Measurements from ENCODE around the gene LDLRAP1. TPM values are rescaled to one million over a fixed set of nuclear protein-coding genes. Genes with fewer than 3 reads are reported as not detected.

The LDLRAP1 gene
- total RNA-seq, 1 experiment from 2014 or later, result 10.4 TPM

GRCh38 chr1:25543005-25543424, 391 bp upstream of the LDLRAP1 start:
- peak overlapping the region; percentile 97 for H3K4me3 ChIP-seq
- DNase-seq (ENCODE audit: low read depth in 1 of 2, low spot score in 2 of 2), result peak in 1 of 2 experiments; percentile 18
- H3K27ac ChIP-seq, result no peak overlapping the region
- H3K36me3 ChIP-seq, result peaks cover 5% of the 10 kb centered on the region
- no peaks in the 10 kb centered on the region for H3K27me3 ChIP-seq (replicated peaks)
- H3K9me3 ChIP-seq (replicated peaks), result 0 out of 2 replicates have a peak, but pooled peaks cover 5% of the 10 kb centered on the region
- peaks cover 10% of the 10 kb centered on the region for H3K4me1 ChIP-seq (replicated peaks)

DNA sequence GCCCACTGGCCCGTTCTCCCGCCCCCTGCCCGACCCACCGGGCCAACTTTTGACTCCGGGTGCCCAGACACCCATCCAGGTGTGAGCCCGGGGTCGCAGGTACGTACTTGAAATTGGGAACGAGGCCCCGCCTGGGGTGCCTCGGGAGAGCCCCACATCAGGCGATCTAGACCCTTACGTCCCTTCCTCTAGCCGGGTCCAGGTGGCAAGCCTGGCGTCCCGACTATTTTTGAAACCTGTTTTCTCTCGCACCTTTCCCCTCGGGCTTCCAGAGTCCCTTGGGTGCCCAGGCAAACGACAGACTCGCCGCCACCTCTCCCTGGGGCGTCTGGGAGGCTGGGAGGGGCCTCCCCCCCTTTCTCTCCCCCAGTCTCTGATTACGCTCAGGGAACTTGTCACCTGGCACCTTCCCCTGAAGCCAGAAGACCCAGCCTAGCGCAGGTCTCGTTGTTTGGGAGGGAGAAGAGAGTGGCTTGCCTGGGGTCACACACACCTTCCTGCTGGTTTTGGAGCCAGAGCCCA, 898 bp downstream of the LDLRAP1 start:
- 0 out of 2 replicates have a peak, but pooled peaks cover 5% of the 10 kb centered on the region for H3K9me3 ChIP-seq (replicated peaks)
- no peaks in the 10 kb centered on the region for H3K27me3 ChIP-seq (replicated peaks)

GRCh38 chr1:25544819-25545218, 1.4 kb downstream of the LDLRAP1 start:
- no peak for DNase-seq (ENCODE audit: low read depth in 1 of 2, low spot score in 2 of 2)
- peaks cover 5% of the 10 kb centered on the region for H3K36me3 ChIP-seq
- H3K4me3 ChIP-seq, result no peak overlapping the region; the same call in 1 of the 2 replicates
- no peak overlapping the region for H3K27ac ChIP-seq
- no peaks in the 10 kb centered on the region for H3K27me3 ChIP-seq (replicated peaks)
- H3K4me1 ChIP-seq (replicated peaks), result peaks cover 15% of the 10 kb centered on the region
- 0 out of 2 replicates have a peak, but pooled peaks cover 5% of the 10 kb centered on the region for H3K9me3 ChIP-seq (replicated peaks)

More for the DNA sequence above, 898 bp downstream of the LDLRAP1 start:
- peak overlapping the region; percentile 97 for H3K4me3 ChIP-seq
- no peak for DNase-seq (ENCODE audit: low read depth in 1 of 2, low spot score in 2 of 2)
- no peak overlapping the region for H3K27ac ChIP-seq
- peaks cover 10% of the 10 kb centered on the region for H3K4me1 ChIP-seq (replicated peaks)
- H3K36me3 ChIP-seq, result peaks cover 5% of the 10 kb centered on the region

GRCh38 chr1:25545767-25546166, 2.4 kb downstream of the LDLRAP1 start:
- H3K9me3 ChIP-seq (replicated peaks), result 0 out of 2 replicates have a peak, but pooled peaks cover 5% of the 10 kb centered on the region

DNA sequence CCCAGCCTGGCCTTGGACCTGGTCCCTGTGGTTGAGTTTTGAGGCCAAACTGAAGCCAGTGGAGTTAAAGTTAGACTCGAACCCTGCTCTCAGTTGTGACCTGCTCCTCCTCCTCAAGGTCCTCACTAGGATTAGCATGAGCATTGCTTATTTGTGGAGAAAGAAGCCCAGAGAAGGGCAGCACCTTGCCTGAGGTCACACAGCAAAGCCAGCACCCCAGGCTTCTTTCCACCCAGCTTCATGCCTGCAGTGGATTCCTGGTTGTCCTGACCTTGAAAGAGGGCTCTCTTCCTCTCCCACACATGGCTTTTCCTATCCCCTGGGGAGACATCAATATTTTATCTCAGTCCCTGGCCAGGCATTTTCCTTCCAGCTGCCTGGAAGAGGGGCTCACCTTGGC, 2.8 kb downstream of the LDLRAP1 start:
- H3K27me3 ChIP-seq (replicated peaks), result no peaks in the 10 kb centered on the region
- 0 out of 2 replicates have a peak, but pooled peaks cover 5% of the 10 kb centered on the region for H3K9me3 ChIP-seq (replicated peaks)
- no peak overlapping the region for H3K27ac ChIP-seq
- H3K4me3 ChIP-seq, result no peak overlapping the region
- no peak for DNase-seq (ENCODE audit: low read depth in 1 of 2, low spot score in 2 of 2)
- peaks cover 24% of the 10 kb centered on the region for H3K4me1 ChIP-seq (replicated peaks)
- H3K36me3 ChIP-seq, result peaks cover 5% of the 10 kb centered on the region

More at GRCh38 chr1:25545767-25546166, 2.4 kb downstream of the LDLRAP1 start:
- DNase-seq (ENCODE audit: low read depth in 1 of 2, low spot score in 2 of 2), result no peak
- Histone ChIP-seq H3K27me3 (replicated peaks) (no peaks in the 10 kb centered on the region), H3K4me3 (no peak overlapping the region), H3K4me1 (replicated peaks) (peaks cover 24% of the 10 kb centered on the region), H3K27ac (no peak overlapping the region), H3K36me3 (peaks cover 5% of the 10 kb centered on the region)

GRCh38 chr1:25548601-25549000, 5.2 kb downstream of the LDLRAP1 start:
- H3K36me3 ChIP-seq, result peaks cover 3% of the 10 kb centered on the region
- 0 out of 2 replicates have a peak, but pooled peaks cover 4% of the 10 kb centered on the region for H3K9me3 ChIP-seq (replicated peaks)
- no peaks in the 10 kb centered on the region for H3K27me3 ChIP-seq (replicated peaks)
- no peak overlapping the region for H3K4me3 ChIP-seq
- peaks cover 24% of the 10 kb centered on the region for H3K4me1 ChIP-seq (replicated peaks)
- DNase-seq (ENCODE audit: low read depth in 1 of 2, low spot score in 2 of 2), result no peak
- no peak overlapping the region for H3K27ac ChIP-seq

DNA sequence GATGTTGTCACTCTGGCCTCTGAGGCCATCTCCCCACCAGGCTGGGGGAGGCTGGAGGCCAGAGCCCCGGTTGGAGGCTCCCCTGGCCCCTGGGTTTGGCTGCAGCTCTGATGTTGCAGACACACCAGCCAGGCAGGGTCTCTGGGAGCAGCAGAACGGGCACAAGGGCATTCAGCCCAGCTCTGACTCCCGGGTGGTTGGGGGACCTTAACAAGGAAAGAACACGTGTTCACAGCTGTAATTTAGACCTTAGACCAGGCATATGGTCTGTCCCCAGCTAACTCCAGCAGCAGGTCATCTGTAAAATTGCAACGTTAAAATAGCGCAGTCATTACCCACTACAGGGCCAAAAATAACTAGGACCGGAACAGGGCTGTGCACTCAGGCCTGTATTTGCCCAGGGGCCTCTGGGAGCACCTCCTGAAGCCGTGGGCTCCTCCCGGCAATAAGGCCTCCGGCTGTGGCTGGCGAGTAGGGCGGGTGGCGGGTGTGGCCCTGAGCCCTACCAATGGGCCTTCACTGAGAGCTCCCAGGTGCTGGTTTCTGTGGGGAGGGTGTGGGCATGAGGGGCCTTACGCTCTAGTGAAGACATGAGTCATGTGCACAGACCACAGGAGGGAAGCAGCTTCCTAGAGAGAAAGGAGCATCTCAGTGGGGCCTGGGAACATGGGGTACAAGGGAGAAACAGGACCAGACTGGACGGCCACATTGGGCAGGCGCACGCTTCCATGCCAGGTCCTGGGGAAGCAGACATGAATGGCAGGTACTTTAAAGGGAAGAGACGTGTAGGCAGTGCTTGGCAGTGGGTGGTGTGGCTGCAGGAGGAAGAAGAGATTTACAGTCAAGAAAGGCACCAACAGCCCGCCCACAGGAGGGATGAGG, 6.1 kb downstream of the LDLRAP1 start:
- no peak for DNase-seq (ENCODE audit: low read depth in 1 of 2, low spot score in 2 of 2)
- no peak overlapping the region for H3K4me3 ChIP-seq
- H3K9me3 ChIP-seq (replicated peaks), result no peaks in the 10 kb centered on the region
- peaks cover 16% of the 10 kb centered on the region for H3K4me1 ChIP-seq (replicated peaks)
- no peaks in the 10 kb centered on the region for H3K27me3 ChIP-seq (replicated peaks)
- no peaks in the 10 kb centered on the region for H3K36me3 ChIP-seq
- no peak overlapping the region for H3K27ac ChIP-seq

DNA sequence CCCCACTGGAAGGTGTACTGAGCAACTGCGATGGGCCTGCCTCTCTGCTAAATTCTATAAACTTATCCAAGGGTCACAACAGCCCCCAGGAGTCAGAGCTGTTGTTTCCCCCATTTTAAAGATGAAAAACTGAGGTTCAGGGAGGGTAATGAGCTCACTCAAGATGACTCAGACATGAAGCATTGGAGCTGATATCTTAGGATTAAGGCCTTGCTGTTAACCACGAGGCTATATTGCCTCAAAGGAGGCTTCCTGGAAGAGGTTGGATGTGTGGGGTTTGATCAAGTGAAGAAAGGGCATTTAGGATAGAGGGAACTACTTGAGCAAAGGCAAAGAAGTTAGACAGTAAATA, 6.7 kb downstream of the LDLRAP1 start:
- H3K9me3 ChIP-seq (replicated peaks), result no peaks in the 10 kb centered on the region
- H3K27ac ChIP-seq, result no peak overlapping the region
- H3K36me3 ChIP-seq, result 0 out of 2 replicates have a peak, but pooled peaks cover 5% of the 10 kb centered on the region
- H3K4me1 ChIP-seq (replicated peaks), result peaks cover 13% of the 10 kb centered on the region
- H3K27me3 ChIP-seq (replicated peaks), result no peaks in the 10 kb centered on the region
- no peak for DNase-seq (ENCODE audit: low read depth in 1 of 2, low spot score in 2 of 2)
- H3K4me3 ChIP-seq, result no peak overlapping the region

GRCh38 chr1:25550683-25551310, 7.4 kb downstream of the LDLRAP1 start:
- DNase-seq (ENCODE audit: low read depth in 1 of 2, low spot score in 2 of 2), result no peak
- H3K4me1 ChIP-seq (replicated peaks), result peaks cover 13% of the 10 kb centered on the region
- no peaks in the 10 kb centered on the region for H3K27me3 ChIP-seq (replicated peaks)
- no peak overlapping the region for H3K27ac ChIP-seq
- H3K9me3 ChIP-seq (replicated peaks), result no peaks in the 10 kb centered on the region
- no peak overlapping the region for H3K4me3 ChIP-seq
- H3K36me3 ChIP-seq, result 0 out of 2 replicates have a peak, but pooled peaks cover 5% of the 10 kb centered on the region

- H3K36me3 ChIP-seq, result peaks cover 5% of the 10 kb centered on the region; the same call in 1 of the 2 replicates
- H3K4me1 ChIP-seq (replicated peaks), result peaks cover 13% of the 10 kb centered on the region
Measured at GRCh38 chr1:25553749-25554429, 10.5 kb downstream of the LDLRAP1 start.

GRCh38 chr1:25554430-25554780, 11.0 kb downstream of the LDLRAP1 start:
- Histone ChIP-seq H3K9me3 (replicated peaks) (no peaks in the 10 kb centered on the region), H3K36me3 (peaks cover 5% of the 10 kb centered on the region; the same call in 1 of the 2 replicates), H3K4me1 (replicated peaks) (peaks cover 13% of the 10 kb centered on the region), H3K27me3 (replicated peaks) (no peaks in the 10 kb centered on the region), H3K27ac (no peak overlapping the region), H3K4me3 (no peak overlapping the region)
- DNase-seq (ENCODE audit: low read depth in 1 of 2, low spot score in 2 of 2), result no peak

More at GRCh38 chr1:25553749-25554429, 10.5 kb downstream of the LDLRAP1 start:
- Histone ChIP-seq H3K27ac (no peak overlapping the region), H3K9me3 (replicated peaks) (no peaks in the 10 kb centered on the region), H3K4me3 (no peak overlapping the region), H3K27me3 (replicated peaks) (no peaks in the 10 kb centered on the region)
- no peak for DNase-seq (ENCODE audit: low read depth in 1 of 2, low spot score in 2 of 2)

GRCh38 chr1:25554886-25555752, 11.7 kb downstream of the LDLRAP1 start:
- no peaks in the 10 kb centered on the region for H3K9me3 ChIP-seq (replicated peaks)
- H3K4me1 ChIP-seq (replicated peaks), result peaks cover 6% of the 10 kb centered on the region; the same call in 1 of the 2 replicates
- no peaks in the 10 kb centered on the region for H3K27me3 ChIP-seq (replicated peaks)
- no peak for DNase-seq (ENCODE audit: low read depth in 1 of 2, low spot score in 2 of 2)
- H3K27ac ChIP-seq, result no peak overlapping the region
- H3K4me3 ChIP-seq, result no peak overlapping the region
- peaks cover 5% of the 10 kb centered on the region; the same call in 1 of the 2 replicates for H3K36me3 ChIP-seq

DNA sequence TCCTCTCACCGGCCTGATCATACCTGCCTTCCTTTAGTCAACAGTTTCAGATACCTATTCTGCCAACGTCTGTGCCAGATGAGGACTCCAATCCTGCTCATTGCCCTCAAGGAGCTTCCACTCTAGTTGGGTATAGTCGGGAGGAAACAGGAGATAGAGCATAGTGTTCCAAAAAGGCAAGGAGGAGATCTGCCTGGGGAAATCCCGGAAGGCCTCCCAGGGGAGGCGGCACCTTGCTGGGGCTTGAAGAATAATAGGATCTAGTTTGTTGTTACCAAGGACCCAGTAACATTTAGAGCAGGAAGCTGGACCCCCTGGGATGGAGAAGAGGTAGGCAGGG, 12.3 kb downstream of the LDLRAP1 start:
- H3K9me3 ChIP-seq (replicated peaks), result no peaks in the 10 kb centered on the region
- DNase-seq (ENCODE audit: low read depth in 1 of 2, low spot score in 2 of 2), result no peak
- H3K4me3 ChIP-seq, result no peak overlapping the region
- no peak overlapping the region for H3K27ac ChIP-seq
- no peaks in the 10 kb centered on the region for H3K4me1 ChIP-seq (replicated peaks)
- no peaks in the 10 kb centered on the region for H3K27me3 ChIP-seq (replicated peaks)
- H3K36me3 ChIP-seq, result peaks cover 5% of the 10 kb centered on the region; the same call in 1 of the 2 replicates
